Esophagus muscularis mucosa (tissue), 4 donors: ENCODE data around the gene PEX11A. TPM values are rescaled to one million over a fixed set of nuclear protein-coding genes. Genes with fewer than 3 reads are reported as not detected.
"Not testable (repeated sequence)": the region's sequence is repeated elsewhere in the genome, so short reads cannot be mapped to it uniquely, and the experiment has no call there.

Experiments
- DNase-seq: peaks from one replicate; pipeline ENCODE4 v3.0.0-alpha.2; 2017; ENCODE audit errors: extremely low spot score
- H3K27ac ChIP-seq, 4 donors: fragments of 200-600 bp; sonication (generic); replicated peaks in 1 of 4; 1 replicate in 3 of 4; 2 replicates in 1 of 4; pipeline ENCODE4 v1.5.1; 2016 to 2019; ENCODE audit warnings: mild to moderate bottlenecking in 1 of 4
- H3K27me3 ChIP-seq, 4 donors: fragments of 200-600 bp; sonication (generic); one replicate each; pipeline versions ENCODE4 v1.5.1 to v1.6.0; 2016 to 2019
- H3K36me3 ChIP-seq, 4 donors: fragments of 200-600 bp; sonication (generic); one replicate each; pipeline ENCODE4 v1.5.1; 2016 to 2019
- H3K4me1 ChIP-seq, 4 donors: fragments of 200-600 bp; sonication (generic); one replicate each; pipeline ENCODE4 v1.5.1; 2016 to 2019
- H3K4me3 ChIP-seq, 4 donors: fragments of 200-600 bp; sonication (generic); 1 replicate in 2 of 4; 2 replicates in 2 of 4; pipeline ENCODE4 v1.5.1; 2016 to 2019; ENCODE audit warnings: mild to moderate bottlenecking in 4 of 4, moderate library complexity in 1 of 4
- H3K9me3 ChIP-seq, 4 donors: fragments of 200-600 bp; sonication (generic); 1 replicate in 3 of 4; 2 replicates in 1 of 4; pipeline ENCODE4 v1.5.1; 2016 to 2019
- CTCF ChIP-seq, 3 experiments: fragments of 200-600 bp in 2 of 3; fragments of 450-650 bp in 1 of 3; sonication (generic) in 2 of 3; IDR thresholded peaks; one replicate each; pipeline ENCODE4 v1.5.1; 2017 to 2019; ENCODE audit warnings: antibody characterized with exemption in 3 of 3, mild to moderate bottlenecking in 2 of 3, moderate library complexity in 1 of 3
- EP300 ChIP-seq: sonication (generic); formaldehyde crosslinking; IDR thresholded peaks from one replicate; pipeline ENCODE4 v1.6.1; 2017; ENCODE audit warnings: antibody characterized with exemption
- POLR2A ChIP-seq: fragments of 450-650 bp; IDR thresholded peaks from one replicate; pipeline ENCODE4 v1.6.1; 2017; ENCODE audit warnings: antibody characterized with exemption, moderate library complexity, mild to moderate bottlenecking, low read depth
- POLR2AphosphoS5 ChIP-seq, 2 donors: sonication (generic); formaldehyde crosslinking; IDR thresholded peaks; one replicate each; pipeline ENCODE4 v1.6.1; 2017; ENCODE audit warnings: antibody characterized with exemption in 2 of 2
- WGBS: methylation state at CpG from one replicate; pipeline ENCODE4 v1.1.5; 2018; 5-methylcytosine and 5-hydroxymethylcytosine counted together
- intact Hi-C: fragments of 100-400 bp; cut with DNase I; formaldehyde crosslinking; loops from one replicate; pipeline ENCODE4 v1.15.1; 2023
- total RNA-seq, 4 donors: library from RNA; depleted of rRNA; stranded (reverse); fragments of >200 nt; gene quantifications; one replicate each; pipeline versions ENCODE4 v1.1.0 to v1.2.1, GENCODE V29; 2016

The PEX11A gene
- total RNA-seq, 4 donors from 2014 or later: 10.8 to 20.2 (median 15.4) TPM

- Histone ChIP-seq H3K36me3 (no peaks in the 10 kb centered on the region), H3K27ac (no peak overlapping the region), H3K27me3 (no peaks in the 10 kb centered on the region), H3K4me1 (peaks cover 0 to 4% (median 0%) of the 10 kb centered on the region in 4 donors), H3K4me3 (no peak overlapping the region), H3K9me3 (peaks cover 0 to 6% (median 0%) of the 10 kb centered on the region in 4 donors)
- intact Hi-C loops: no loop called here
- DNase-seq: no peak
- WGBS: 38% methylated on average over 1 of the region's 1 CpG
- no peak for TF ChIP-seq POLR2AphosphoS5 (IDR thresholded peaks at IDR 0.05)
- no peak for TF ChIP-seq EP300
- TF ChIP-seq CTCF (IDR thresholded peaks at IDR 0.05): no peak
- no peak for TF ChIP-seq POLR2A
Observed at GRCh38 chr15:89707577-89707976, 17.0 kb upstream of the PEX11A start.

- TF ChIP-seq POLR2AphosphoS5 (IDR thresholded peaks at IDR 0.05): no peak
- TF ChIP-seq EP300: no peak
- no peak for TF ChIP-seq POLR2A
- no peak for TF ChIP-seq CTCF (IDR thresholded peaks at IDR 0.05)
- no peak overlapping the region for H3K4me3 ChIP-seq
- H3K27ac ChIP-seq: no peak overlapping the region
- H3K4me1 ChIP-seq: peaks cover 0 to 4% (median 0%) of the 10 kb centered on the region in 4 donors
- no peaks in the 10 kb centered on the region for H3K27me3 ChIP-seq
- DNase-seq: no peak
- intact Hi-C loops: no loop called here
- H3K9me3 ChIP-seq: no peaks in the 10 kb centered on the region
- no peaks in the 10 kb centered on the region for H3K36me3 ChIP-seq
Observed at GRCh38 chr15:89704411-89704810, 13.9 kb upstream of the PEX11A start.

GRCh38 chr15:89695198-89695597, 4.6 kb upstream of the PEX11A start:
- 79% methylated on average over 1 of the region's 1 CpG for WGBS
- Histone ChIP-seq H3K4me3 (no peak overlapping the region), H3K36me3 (no peaks in the 10 kb centered on the region), H3K27ac (no peak overlapping the region), H3K27me3 (no peaks in the 10 kb centered on the region), H3K9me3 (no peaks in the 10 kb centered on the region), H3K4me1 (peaks cover 0 to 7% (median 3%) of the 10 kb centered on the region in 4 donors)
- DNase-seq: peak; percentile 29
- TF ChIP-seq POLR2A (no peak), EP300 (no peak), CTCF (IDR thresholded peaks at IDR 0.05) (no peak)
- intact Hi-C loops: no loop called here

- Histone ChIP-seq H3K4me3 (no peak overlapping the region), H3K27me3 (no peaks in the 10 kb centered on the region), H3K4me1 (peaks cover 6 to 21% (median 17%) of the 10 kb centered on the region in 4 donors), H3K9me3 (no peaks in the 10 kb centered on the region), H3K27ac (no peak overlapping the region), H3K36me3 (no peaks in the 10 kb centered on the region)
- intact Hi-C loops: loop anchor here (5.0 kb wide), 1 partner anchor 46 kb away; no protein-coding TSS in a partner anchor
- no peak for DNase-seq
- WGBS: 95% methylated on average over 1 of the region's 1 CpG
- no peak for TF ChIP-seq POLR2A
Observed at GRCh38 chr15:89693696-89694095, 3.1 kb upstream of the PEX11A start.

GRCh38 chr15:89693091-89693490, 2.5 kb upstream of the PEX11A start:
- H3K27me3 ChIP-seq: no peaks in the 10 kb centered on the region
- intact Hi-C loops: loop anchor here (5.0 kb wide), 1 partner anchor 46 kb away; no protein-coding TSS in a partner anchor
- no peak overlapping the region for H3K27ac ChIP-seq
- no peak for TF ChIP-seq POLR2AphosphoS5 (IDR thresholded peaks at IDR 0.05)
- TF ChIP-seq POLR2A: no peak
- TF ChIP-seq CTCF (IDR thresholded peaks at IDR 0.05): no peak
- no peak for TF ChIP-seq EP300
- H3K36me3 ChIP-seq: no peaks in the 10 kb centered on the region
- H3K4me1 ChIP-seq: peaks cover 6 to 26% (median 19%) of the 10 kb centered on the region in 4 donors
- H3K9me3 ChIP-seq: no peaks in the 10 kb centered on the region
- 56% methylated on average over 2 of the region's 2 CpGs for WGBS
- no peak for DNase-seq
- no peak overlapping the region for H3K4me3 ChIP-seq

- H3K27me3 ChIP-seq, H3K9me3 ChIP-seq, H3K36me3 ChIP-seq, DNase-seq: not testable (repeated sequence)
- peak overlapping the region; percentile 71 to 96 (median 80) for H3K4me3 ChIP-seq
- peak overlapping the region; percentile 33 to 79 (median 76) for H3K27ac ChIP-seq
- H3K4me1 ChIP-seq: peaks cover 6 to 48% (median 27%) of the 10 kb centered on the region in 4 donors
- intact Hi-C loops: loop anchor here (5.0 kb wide), 1 partner anchor 43 kb away; no protein-coding TSS in a partner anchor
- 65% methylated on average over 15 of the region's 15 CpGs for WGBS
Observed at GRCh38 chr15:89689930-89690275, 651 bp downstream of the PEX11A start.
